ENCODE measurements around the gene NCOA7. TPM values are rescaled to one million over a fixed set of nuclear protein-coding genes. Genes with fewer than 3 reads are reported as not detected.
A peak's percentile ranks its signal among the peaks of the same experiment; 100 is the strongest.
"Not testable (repeated sequence)": the region's sequence is repeated elsewhere in the genome, so short reads cannot be mapped to it uniquely, and the experiment has no call there.

The NCOA7 gene
- total and polyA plus RNA-seq, 3 donors from 2014 or later = 7.5 to 26.7 (median 18.9) TPM

- H3K27me3 ChIP-seq = no peaks in the 10 kb centered on the region
- H3K4me1 ChIP-seq = no peaks in the 10 kb centered on the region
- H3K9me3 ChIP-seq = no peaks in the 10 kb centered on the region
- WGBS, 2 donors = 78 to 85% methylated on average over 5 of the region's 5 CpGs
- no peaks in the 10 kb centered on the region for H3K36me3 ChIP-seq (ENCODE audit: low read depth, missing control alignments)
- no peak overlapping the region for H3K27ac ChIP-seq
- peak; percentile 62 for DNase-seq
- intact Hi-C loops (cut with DNase I; ENCODE audit: low total_unique reads) = no loop called here
- no peak overlapping the region for H3K4me3 ChIP-seq
- no peak for TF ChIP-seq POLR2A (IDR thresholded peaks at IDR 0.05)
- TF ChIP-seq, protein P1, sequence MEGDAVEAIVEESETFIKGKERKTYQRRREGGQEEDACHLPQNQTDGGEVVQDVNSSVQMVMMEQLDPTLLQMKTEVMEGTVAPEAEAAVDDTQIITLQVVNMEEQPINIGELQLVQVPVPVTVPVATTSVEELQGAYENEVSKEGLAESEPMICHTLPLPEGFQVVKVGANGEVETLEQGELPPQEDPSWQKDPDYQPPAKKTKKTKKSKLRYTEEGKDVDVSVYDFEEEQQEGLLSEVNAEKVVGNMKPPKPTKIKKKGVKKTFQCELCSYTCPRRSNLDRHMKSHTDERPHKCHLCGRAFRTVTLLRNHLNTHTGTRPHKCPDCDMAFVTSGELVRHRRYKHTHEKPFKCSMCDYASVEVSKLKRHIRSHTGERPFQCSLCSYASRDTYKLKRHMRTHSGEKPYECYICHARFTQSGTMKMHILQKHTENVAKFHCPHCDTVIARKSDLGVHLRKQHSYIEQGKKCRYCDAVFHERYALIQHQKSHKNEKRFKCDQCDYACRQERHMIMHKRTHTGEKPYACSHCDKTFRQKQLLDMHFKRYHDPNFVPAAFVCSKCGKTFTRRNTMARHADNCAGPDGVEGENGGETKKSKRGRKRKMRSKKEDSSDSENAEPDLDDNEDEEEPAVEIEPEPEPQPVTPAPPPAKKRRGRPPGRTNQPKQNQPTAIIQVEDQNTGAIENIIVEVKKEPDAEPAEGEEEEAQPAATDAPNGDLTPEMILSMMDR (IDR thresholded peaks at IDR 0.05) = peak in 2 of 3 experiments; percentile 46 to 61
Observed at GRCh38 chr6:125906158-125906998, 115.6 kb downstream of the NCOA7 start.

GRCh38 chr6:125910527-125910926, 119.8 kb downstream of the NCOA7 start:
- H3K4me3 ChIP-seq = no peak overlapping the region
- no peak overlapping the region for H3K27ac ChIP-seq
- H3K27me3 ChIP-seq = no peaks in the 10 kb centered on the region
- TF ChIP-seq, protein P1 (IDR thresholded peaks at IDR 0.05) = no peak
- no peak for TF ChIP-seq POLR2A (IDR thresholded peaks at IDR 0.05)
- no peak for DNase-seq
- intact Hi-C loops (cut with DNase I; ENCODE audit: low total_unique reads) = no loop called here
- H3K36me3 ChIP-seq (ENCODE audit: low read depth, missing control alignments) = no peaks in the 10 kb centered on the region
- no peaks in the 10 kb centered on the region for H3K9me3 ChIP-seq
- WGBS, 2 donors = 69 to 82% methylated on average over 3 of the region's 3 CpGs
- H3K4me1 ChIP-seq = no peaks in the 10 kb centered on the region

DNA sequence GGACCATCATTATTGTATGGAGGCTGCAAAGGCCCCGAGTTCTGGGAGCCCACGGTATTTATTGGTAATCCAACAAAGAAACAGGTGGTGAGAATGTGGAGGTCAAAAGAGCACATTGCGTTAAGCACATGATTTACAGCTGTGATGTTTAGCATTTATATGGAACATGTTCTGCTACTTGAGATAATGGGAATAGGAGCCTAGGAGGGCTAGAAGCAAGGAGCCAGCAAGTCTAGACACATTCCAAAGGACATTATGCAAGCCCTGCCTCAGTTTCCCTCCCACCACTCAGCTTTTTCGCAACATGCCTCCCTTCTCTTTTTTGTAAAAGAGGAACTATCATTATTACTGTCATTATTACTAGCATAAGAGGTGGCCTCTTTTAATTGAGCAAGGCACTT, 120.3 kb downstream of the NCOA7 start:
- DNase-seq; H3K4me1 ChIP-seq; H3K9me3 ChIP-seq; H3K36me3 ChIP-seq (ENCODE audit: low read depth, missing control alignments); H3K27me3 ChIP-seq; intact Hi-C loops (cut with DNase I; ENCODE audit: low total_unique reads); H3K4me3 ChIP-seq; H3K27ac ChIP-seq: not testable (repeated sequence)
- 68 to 83% methylated on average over 4 of the region's 4 CpGs for WGBS, 2 donors

DNA sequence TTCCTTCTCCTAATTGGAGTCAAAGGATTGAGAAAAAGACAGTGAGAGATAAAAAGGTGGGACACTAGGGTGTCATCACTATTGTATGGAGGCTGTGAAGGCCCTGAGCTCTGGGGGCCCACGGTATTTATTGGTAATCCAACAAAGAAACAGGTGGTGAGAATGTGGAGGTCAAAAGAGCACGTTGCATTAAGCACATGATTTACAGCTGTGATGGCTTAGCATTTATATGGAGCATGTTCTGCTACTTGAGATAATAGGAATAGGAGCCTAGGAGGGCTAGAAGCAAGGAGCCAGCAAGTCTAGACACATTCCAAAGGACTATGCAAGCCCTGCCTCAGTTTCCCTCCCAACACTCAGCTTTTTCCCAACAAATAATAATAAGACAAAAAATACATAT, 121.7 kb downstream of the NCOA7 start:
- H3K27me3 ChIP-seq; H3K9me3 ChIP-seq; H3K4me1 ChIP-seq; DNase-seq; H3K36me3 ChIP-seq (ENCODE audit: low read depth, missing control alignments); H3K4me3 ChIP-seq; H3K27ac ChIP-seq; intact Hi-C loops (cut with DNase I; ENCODE audit: low total_unique reads): not testable (repeated sequence)
- 57 to 59% methylated on average over 2 of the region's 2 CpGs for WGBS, 2 donors

GRCh38 chr6:125913145-125913544, 122.4 kb downstream of the NCOA7 start:
- Histone ChIP-seq H3K4me1 (no peaks in the 10 kb centered on the region), H3K9me3 (no peaks in the 10 kb centered on the region), H3K36me3 (ENCODE audit: low read depth, missing control alignments) (no peaks in the 10 kb centered on the region), H3K27ac (no peak overlapping the region), H3K4me3 (no peak overlapping the region), H3K27me3 (no peaks in the 10 kb centered on the region)
- intact Hi-C loops (cut with DNase I; ENCODE audit: low total_unique reads) = no loop called here
- TF ChIP-seq, protein P1 (IDR thresholded peaks at IDR 0.05) = no peak
- no peak for TF ChIP-seq POLR2A (IDR thresholded peaks at IDR 0.05)
- 91 to 98% methylated on average over 1 of the region's 1 CpG for WGBS, 2 donors
- DNase-seq = no peak

DNA sequence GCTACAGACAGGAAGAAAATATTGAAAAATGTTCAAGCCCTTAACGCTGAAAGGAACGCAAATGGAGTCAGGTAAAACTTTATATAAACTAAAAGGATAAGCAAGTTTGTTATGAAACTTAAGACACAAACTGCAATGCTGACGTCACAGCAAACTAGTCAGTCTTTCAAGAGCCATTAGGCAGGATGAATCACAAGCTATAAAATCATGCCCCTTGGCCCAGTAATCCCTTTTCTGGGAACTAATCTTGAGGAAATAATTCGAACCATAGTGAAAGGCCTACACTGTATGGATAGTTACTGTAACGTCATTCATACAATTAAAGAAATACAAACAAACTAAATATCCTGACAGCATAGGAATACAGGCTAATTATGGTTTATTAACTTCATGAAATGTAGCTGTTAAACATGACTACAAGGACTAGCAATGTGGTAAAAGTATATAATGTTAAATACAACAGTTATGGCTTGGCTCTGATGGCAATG, 123.1 kb downstream of the NCOA7 start:
- Histone ChIP-seq H3K36me3 (ENCODE audit: low read depth, missing control alignments) (no peaks in the 10 kb centered on the region), H3K4me1 (no peaks in the 10 kb centered on the region), H3K4me3 (no peak overlapping the region), H3K9me3 (no peaks in the 10 kb centered on the region), H3K27me3 (no peaks in the 10 kb centered on the region), H3K27ac (no peak overlapping the region)
- TF ChIP-seq, protein P1 (IDR thresholded peaks at IDR 0.05) = no peak
- no peak for TF ChIP-seq POLR2A (IDR thresholded peaks at IDR 0.05)
- no peak for DNase-seq
- 71 to 72% methylated on average over 5 of the region's 5 CpGs for whole genome bisulfite sequencing, 2 donors
- intact Hi-C loops (cut with DNase I; ENCODE audit: low total_unique reads) = no loop called here

Data from testis (tissue), 3 donors.